A549 treated with dexamethasone at 1 μM for 4 hours (cell line): ENCODE results near the gene MAD2L1BP. TPM values are rescaled to one million over a fixed set of nuclear protein-coding genes. Genes with fewer than 3 reads are reported as not detected.

ENCODE experiments used
- total RNA-seq: library from RNA; stranded (reverse); fragments of 200-300 nt; extraction: Qiagen RNA extraction; gene quantifications from 5 replicates; pipeline ENCODE4 v1.2.3, GENCODE V29; 2022

Gene MAD2L1BP
- total RNA-seq, result 32.3 to 36.0 TPM (median 34.2 TPM) in 5 replicates

GRCh38 chr6:43635387-43636307 lies at the start of gene MAD2L1BP:
Gene MAD2L1BP, plus strand, starts transcription at chr6:43635840. Its CDS starts 36 bp downstream, at chr6:43635876.

GRCh38 chr6:43629104-43629504 lies 6.5 kb upstream of the MAD2L1BP start, which contains the start of gene GTPBP2:
Gene GTPBP2, minus strand, starts transcription at chr6:43629264. Its CDS starts 102 bp downstream, at chr6:43629162.

GRCh38 chr6:43644940-43645612 lies 9.4 kb downstream of the MAD2L1BP start, which contains the start of gene RSPH9:
Gene RSPH9, plus strand, starts transcription at chr6:43645036. Its CDS starts 63 bp downstream, at chr6:43645099.

GRCh38 chr6:43687437-43688347 lies 52.1 kb downstream of the MAD2L1BP start, which contains the start of gene MRPS18A:
Gene MRPS18A, minus strand, starts transcription at chr6:43687791. Its CDS starts 12 bp downstream, at chr6:43687779.

Other genes starting within 250 kb of the MAD2L1BP start
- gene ABCC10, start 208.3 kb upstream of the MAD2L1BP start, total RNA-seq, result 4.4 to 10.1 TPM (median 9.4 TPM) in 5 replicates
- 4.5 to 7.3 TPM (median 7.0 TPM) in 5 replicates for gene DLK2, start 180.3 kb upstream of the MAD2L1BP start, total RNA-seq
- 14.9 to 21.6 TPM (median 17.8 TPM) in 5 replicates for gene TJAP1, start 158.3 kb upstream of the MAD2L1BP start, total RNA-seq
- 0.56 to 0.96 TPM (median 0.95 TPM) in 5 replicates for gene LRRC73, start 125.5 kb upstream of the MAD2L1BP start, total RNA-seq
- gene YIPF3, start 118.9 kb upstream of the MAD2L1BP start, total RNA-seq, result 59.5 to 67.1 TPM (median 65.5 TPM) in 5 replicates
- 40.0 to 46.9 TPM (median 41.8 TPM) in 5 replicates for gene POLR1C, start 118.8 kb upstream of the MAD2L1BP start, total RNA-seq
- gene XPO5, start 59.8 kb upstream of the MAD2L1BP start, total RNA-seq, result 24.3 to 29.7 TPM (median 27.4 TPM) in 5 replicates
- gene POLH, start 59.7 kb upstream of the MAD2L1BP start, total RNA-seq, result 7.5 to 10.7 TPM (median 9.4 TPM) in 5 replicates
- gene GTPBP2, start 6.6 kb upstream of the MAD2L1BP start, total RNA-seq, result 12.5 to 18.1 TPM (median 15.9 TPM) in 5 replicates
- gene RSPH9, start 9.2 kb downstream of the MAD2L1BP start, total RNA-seq, result 0.14 to 0.39 TPM (median 0.27 TPM) in 5 replicates
- 47.9 to 55.2 TPM (median 51.5 TPM) in 5 replicates for gene MRPS18A, start 52.0 kb downstream of the MAD2L1BP start, total RNA-seq
- 27.7 to 34.9 TPM (median 32.4 TPM) in 5 replicates for gene VEGFA, start 134.4 kb downstream of the MAD2L1BP start, total RNA-seq